Panc1 (cell line): ENCODE data around the gene MYL3. TPM values are rescaled to one million over a fixed set of nuclear protein-coding genes. Genes with fewer than 3 reads are reported as not detected.

ENCODE experiments used
- ATAC-seq: fragments of 200-7000 bp; cut with Tn5 transposase; 2 replicates; pipeline ENCODE4 v1.9.1; 2020; ENCODE audit warnings: mild to moderate bottlenecking, moderate library complexity
- BruUV-seq: library from RNA; stranded (reverse); fragments of 400-500 nt; replicated peaks from 2 replicates; lab custom pipeline; 2021; lab: Mats Ljungman, UMichigan
- CTCF ChIA-PET: fragments of 300-600 bp; sonication (Branson Sonifier 250); formaldehyde crosslinking; loops from one replicate; lab custom pipeline; 2022; ENCODE audit warnings: antibody characterized with exemption; lab: Charles Lee
- POLR2A ChIA-PET: fragments of 300-600 bp; sonication (Branson Sonifier 250); formaldehyde crosslinking; loops from one replicate; lab custom pipeline; 2022; ENCODE audit warnings: antibody characterized with exemption; lab: Charles Lee
- DNase-seq: peaks from one replicate; pipeline ENCODE4 v3.0.0-alpha.2; 2010; ENCODE audit warnings: low read depth, low spot score
- H3K27ac ChIP-seq: 2 replicates; pipeline ENCODE4 v1.5.1; 2011; ENCODE audit warnings: mild to moderate bottlenecking, low read length, inconsistent platforms
- H3K27me3 ChIP-seq: fragments of 200-500 bp; sonication (Bioruptor generic); 2 replicates; pipeline ENCODE4 v1.6.0; 2014; ENCODE audit warnings: low read length, inconsistent platforms; ENCODE audit not compliant: control insufficient read depth, insufficient read depth
- H3K36me3 ChIP-seq: fragments of 200-500 bp; sonication (Bioruptor generic); 2 replicates; pipeline ENCODE4 v1.5.1; 2014; ENCODE audit warnings: inconsistent platforms, mild to moderate bottlenecking, low read length, moderate library complexity; ENCODE audit not compliant: control insufficient read depth, insufficient read depth
- H3K4me1 ChIP-seq: 2 replicates; pipeline ENCODE4 v1.5.1; 2011; ENCODE audit warnings: inconsistent platforms, mild to moderate bottlenecking, low read length, moderate library complexity; ENCODE audit not compliant: control insufficient read depth, insufficient read depth
- H3K4me3 ChIP-seq, 2 experiments: 2 replicates each; pipeline ENCODE4 v1.5.1; 2011 to 2012; ENCODE audit warnings: low read depth in 2 of 2, low read length in 2 of 2, mild to moderate bottlenecking in 2 of 2, inconsistent platforms in 1 of 2, moderate library complexity in 1 of 2
- H3K9me3 ChIP-seq: fragments of 200-500 bp; sonication (Bioruptor generic); 2 replicates; pipeline ENCODE4 v1.5.1; 2014; ENCODE audit warnings: low read depth, mild to moderate bottlenecking, inconsistent platforms, low read length, moderate library complexity; ENCODE audit not compliant: control insufficient read depth, insufficient read depth
- CTCF ChIP-seq: fragments of 450-650 bp; IDR thresholded peaks from 2 replicates; pipeline ENCODE4 v1.5.1; 2017; ENCODE audit warnings: mild to moderate bottlenecking
- POLR2AphosphoS5 ChIP-seq: IDR thresholded peaks from 2 replicates; pipeline ENCODE4 v1.6.1; 2012; ENCODE audit warnings: mild to moderate bottlenecking, low read depth, low read length, moderate library complexity
- REST ChIP-seq, 2 experiments: IDR thresholded peaks; 2 replicates each; pipeline ENCODE4 v1.6.1; 2011 to 2012; ENCODE audit warnings: low read depth in 2 of 2, control low read depth in 1 of 2, low read length in 1 of 2, mild to moderate bottlenecking in 1 of 2, moderate library complexity in 1 of 2; ENCODE audit not compliant: insufficient read depth in 1 of 2
- SIN3A ChIP-seq: IDR thresholded peaks from 2 replicates; pipeline ENCODE4 v1.6.1; 2012; ENCODE audit warnings: low read depth, mild to moderate bottlenecking, low read length, moderate library complexity, borderline replicate concordance; ENCODE audit not compliant: insufficient read depth
- TCF7L2 ChIP-seq: IDR thresholded peaks from 2 replicates; pipeline ENCODE4 v1.6.1; 2011; ENCODE audit warnings: mild to moderate bottlenecking, low read depth, low read length, inconsistent platforms
- in situ Hi-C: cut with HindIII; loops from 2 replicates; pipeline ENCODE4 v1.10.0; 2016; ENCODE audit warnings: low sequenced_read_pairs, low pct_unique_long_range_greater_than_20kb
- intact Hi-C: fragments of 100-400 bp; cut with micrococcal nuclease; formaldehyde crosslinking; loops from one replicate; pipeline ENCODE4 v1.10.0; 2022; ENCODE audit not compliant: unreplicated experiment
- total RNA-seq: library from RNA; stranded (reverse); gene quantifications from one replicate; pipeline ENCODE4 v1.2.1, GENCODE V29; 2021; ENCODE audit not compliant: unreplicated experiment

Gene MYL3
- total RNA-seq, 1 experiment from 2014 or later, result not detected

- H3K4me1 ChIP-seq, result no peaks in the 10 kb centered on the region
- H3K36me3 ChIP-seq, result no peaks in the 10 kb centered on the region
- no peak overlapping the region for H3K27ac ChIP-seq
- H3K9me3 ChIP-seq, result no peaks in the 10 kb centered on the region
- TF ChIP-seq REST (IDR thresholded peaks at IDR 0.05; ENCODE audit: insufficient read depth in 1 of 2, low read depth in 2 of 2, low read length in 1 of 2) (no peak), CTCF (no peak), SIN3A (no peak), TCF7L2 (no peak), POLR2AphosphoS5 (no peak)
- H3K4me3 ChIP-seq, result no peak overlapping the region
- no TSS peak for BruUV-seq
- no peak for DNase-seq
- ChIA-PET CTCF (no interaction called here), POLR2A (no interaction called here)
- H3K27me3 ChIP-seq, result no peaks in the 10 kb centered on the region
- in situ Hi-C loops, result no loop called here
- no peak for ATAC-seq
- intact Hi-C loops, result no loop called here
These were observed 36.7 kb upstream of the MYL3 start for GRCh38 chr3:46900007-46900292.

- Histone ChIP-seq H3K27ac (no peak overlapping the region), H3K36me3 (no peaks in the 10 kb centered on the region), H3K4me1 (no peaks in the 10 kb centered on the region), H3K9me3 (no peaks in the 10 kb centered on the region), H3K27me3 (no peaks in the 10 kb centered on the region), H3K4me3 (no peak overlapping the region)
- TF ChIP-seq CTCF (no peak), TCF7L2 (no peak), REST (IDR thresholded peaks at IDR 0.05; ENCODE audit: insufficient read depth in 1 of 2, low read depth in 2 of 2, low read length in 1 of 2) (no peak), POLR2AphosphoS5 (no peak), SIN3A (no peak)
- BruUV-seq, result no TSS peak
- ATAC-seq (no peak), DNase-seq (no peak)
- POLR2A ChIA-PET, result no interaction called here
- intact Hi-C loops (no loop called here), in situ Hi-C loops (no loop called here)
- CTCF ChIA-PET, result no interaction called here
These were observed 36.1 kb upstream of the MYL3 start for GRCh38 chr3:46899151-46900006.
